Calu3 (cell line): Measurements from ENCODE around the gene ZBTB38. TPM values are rescaled to one million over a fixed set of nuclear protein-coding genes. Genes with fewer than 3 reads are reported as not detected.

Experiments used
- BruUV-seq: library from RNA; stranded (reverse); fragments of 400-500 nt; replicated peaks from 2 replicates; lab custom pipeline; 2021; lab: Mats Ljungman, UMichigan
- CTCF ChIA-PET: fragments of 300-600 bp; sonication (Branson Sonifier 250); formaldehyde crosslinking; loops from one replicate; lab custom pipeline; 2022; ENCODE audit warnings: antibody characterized with exemption; lab: Charles Lee
- DNase-seq: peaks from one replicate; pipeline ENCODE4 v3.0.0; 2022
- H3K27ac Mint-ChIP-seq: one replicate; pipeline ENCODE4 v1.8.0; 2022; ENCODE audit warnings: mixed read lengths; ENCODE audit not compliant: unreplicated experiment
- H3K27me3 Mint-ChIP-seq: one replicate; pipeline ENCODE4 v1.8.0; 2022; ENCODE audit warnings: mixed read lengths; ENCODE audit not compliant: unreplicated experiment
- H3K36me3 Mint-ChIP-seq: one replicate; pipeline ENCODE4 v1.8.0; 2022; ENCODE audit warnings: mild to moderate bottlenecking, moderate library complexity, mixed read lengths; ENCODE audit not compliant: insufficient read depth, unreplicated experiment
- H3K4me1 Mint-ChIP-seq: one replicate; pipeline ENCODE4 v1.8.0; 2022; ENCODE audit warnings: mild to moderate bottlenecking, low read depth, mixed read lengths; ENCODE audit not compliant: unreplicated experiment
- H3K4me3 Mint-ChIP-seq: one replicate; pipeline ENCODE4 v1.8.0; 2022; ENCODE audit warnings: mild to moderate bottlenecking, low read depth, moderate library complexity, mixed read lengths; ENCODE audit not compliant: unreplicated experiment
- H3K9me3 Mint-ChIP-seq: one replicate; pipeline ENCODE4 v1.8.0; 2022; ENCODE audit warnings: low read depth, mixed read lengths; ENCODE audit not compliant: unreplicated experiment
- intact Hi-C: fragments of 100-400 bp; cut with micrococcal nuclease; formaldehyde crosslinking; loops from one replicate; pipeline ENCODE4 v1.10.0; 2022; ENCODE audit not compliant: unreplicated experiment
- total RNA-seq: library from RNA; stranded (reverse); gene quantifications from 2 replicates; pipeline ENCODE4 v1.2.3, GENCODE V29; 2022
- TF ChIP-seq, protein P1 (sequence below): fragments of 200-600 bp; IDR thresholded peaks from one replicate; pipeline ENCODE4 v1.8.0; 2022; ENCODE audit warnings: antibody characterized with exemption; ENCODE audit not compliant: unreplicated experiment

The ZBTB38 gene
- total RNA-seq, 1 experiment from 2014 or later: 95.9 TPM

GRCh38 chr3:141342386-141342785 is 25.9 kb upstream of the ZBTB38 start:
- Mint-ChIP-seq H3K27ac (no peak overlapping the region), H3K36me3 (no peaks in the 10 kb centered on the region), H3K27me3 (no peaks in the 10 kb centered on the region), H3K4me3 (no peak overlapping the region), H3K9me3 (peaks cover 5% of the 10 kb centered on the region), H3K4me1 (peaks cover 18% of the 10 kb centered on the region)
- no TSS peak for BruUV-seq
- TF ChIP-seq, protein P1, sequence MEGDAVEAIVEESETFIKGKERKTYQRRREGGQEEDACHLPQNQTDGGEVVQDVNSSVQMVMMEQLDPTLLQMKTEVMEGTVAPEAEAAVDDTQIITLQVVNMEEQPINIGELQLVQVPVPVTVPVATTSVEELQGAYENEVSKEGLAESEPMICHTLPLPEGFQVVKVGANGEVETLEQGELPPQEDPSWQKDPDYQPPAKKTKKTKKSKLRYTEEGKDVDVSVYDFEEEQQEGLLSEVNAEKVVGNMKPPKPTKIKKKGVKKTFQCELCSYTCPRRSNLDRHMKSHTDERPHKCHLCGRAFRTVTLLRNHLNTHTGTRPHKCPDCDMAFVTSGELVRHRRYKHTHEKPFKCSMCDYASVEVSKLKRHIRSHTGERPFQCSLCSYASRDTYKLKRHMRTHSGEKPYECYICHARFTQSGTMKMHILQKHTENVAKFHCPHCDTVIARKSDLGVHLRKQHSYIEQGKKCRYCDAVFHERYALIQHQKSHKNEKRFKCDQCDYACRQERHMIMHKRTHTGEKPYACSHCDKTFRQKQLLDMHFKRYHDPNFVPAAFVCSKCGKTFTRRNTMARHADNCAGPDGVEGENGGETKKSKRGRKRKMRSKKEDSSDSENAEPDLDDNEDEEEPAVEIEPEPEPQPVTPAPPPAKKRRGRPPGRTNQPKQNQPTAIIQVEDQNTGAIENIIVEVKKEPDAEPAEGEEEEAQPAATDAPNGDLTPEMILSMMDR: no peak
- no peak for DNase-seq
- CTCF ChIA-PET: interaction anchor here (0.7 to 1.4 kb wide), 3 partner anchors 110 to 1377 kb away, joined by 3 to 4 read pairs (median 3); no protein-coding TSS in a partner anchor
- intact Hi-C loops: no loop called here

DNA sequence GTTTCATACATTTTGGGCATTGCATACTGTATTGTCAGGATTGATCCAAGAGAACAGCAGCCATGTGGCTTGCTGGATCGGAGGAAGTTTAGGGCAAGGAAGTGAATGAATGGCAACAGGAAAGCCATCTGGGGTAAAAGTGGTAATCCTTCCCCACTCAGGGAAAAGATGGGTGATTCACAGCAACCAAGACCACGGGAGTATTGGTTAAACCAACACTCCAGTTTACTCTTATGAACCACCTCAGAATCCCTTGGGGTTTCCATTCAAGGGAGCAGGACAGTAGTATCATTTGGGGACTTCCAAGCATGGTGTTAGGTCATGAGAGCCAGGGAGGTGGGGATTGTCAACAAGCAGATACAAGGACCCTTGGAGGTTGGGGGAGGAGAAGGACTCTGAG is 25.2 kb upstream of the ZBTB38 start:
- TF ChIP-seq, protein P1: no peak
- H3K4me3 Mint-ChIP-seq: no peak overlapping the region
- peaks cover 5% of the 10 kb centered on the region for H3K9me3 Mint-ChIP-seq
- no peak overlapping the region for H3K27ac Mint-ChIP-seq
- H3K4me1 Mint-ChIP-seq: peaks cover 18% of the 10 kb centered on the region
- BruUV-seq: no TSS peak
- H3K36me3 Mint-ChIP-seq: no peaks in the 10 kb centered on the region
- DNase-seq: no peak
- no peaks in the 10 kb centered on the region for H3K27me3 Mint-ChIP-seq
- intact Hi-C loops: no loop called here
- CTCF ChIA-PET: interaction anchor here (1.0 to 1.4 kb wide), 2 partner anchors 109 to 112 kb away, joined by 3 to 4 read pairs; no protein-coding TSS in a partner anchor

DNA sequence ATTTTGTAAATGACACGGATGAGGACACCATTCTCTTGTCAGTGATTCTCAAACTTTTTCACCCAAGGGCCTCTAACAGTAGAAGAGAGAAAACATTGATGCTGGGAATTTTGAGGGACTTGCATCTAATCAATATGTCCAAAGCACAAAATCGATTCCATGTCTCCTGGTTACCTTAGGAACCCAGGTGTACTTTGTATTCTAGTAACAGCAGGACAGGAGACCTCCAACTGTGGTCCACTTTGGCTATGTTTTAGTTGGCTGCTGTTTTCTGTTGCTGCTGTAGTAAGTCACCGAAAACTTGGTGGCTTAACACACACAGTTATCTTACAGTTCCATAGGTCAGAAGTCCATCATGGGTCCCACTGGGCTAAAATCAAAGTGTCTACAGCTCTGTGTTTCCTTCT is 24.4 kb upstream of the ZBTB38 start:
- no peaks in the 10 kb centered on the region for H3K27me3 Mint-ChIP-seq
- intact Hi-C loops: no loop called here
- TF ChIP-seq, protein P1: no peak
- H3K4me1 Mint-ChIP-seq: peaks cover 18% of the 10 kb centered on the region
- H3K36me3 Mint-ChIP-seq: no peaks in the 10 kb centered on the region
- H3K9me3 Mint-ChIP-seq: peaks cover 5% of the 10 kb centered on the region
- no peak overlapping the region for H3K4me3 Mint-ChIP-seq
- CTCF ChIA-PET: interaction anchor here (1.4 kb wide), 1 partner anchor 111 kb away, joined by 4 read pairs; no protein-coding TSS in a partner anchor
- BruUV-seq: no TSS peak
- H3K27ac Mint-ChIP-seq: no peak overlapping the region
- no peak for DNase-seq

GRCh38 chr3:141345528-141345927 is 22.8 kb upstream of the ZBTB38 start:
- peaks cover 18% of the 10 kb centered on the region for H3K4me1 Mint-ChIP-seq
- no TSS peak for BruUV-seq
- TF ChIP-seq, protein P1: no peak
- no peak for DNase-seq
- intact Hi-C loops: no loop called here
- no peak overlapping the region for H3K27ac Mint-ChIP-seq
- peaks cover 5% of the 10 kb centered on the region for H3K9me3 Mint-ChIP-seq
- no peak overlapping the region for H3K4me3 Mint-ChIP-seq
- CTCF ChIA-PET: interaction anchor here (1.0 to 2.5 kb wide), 6 partner anchors 9 to 107 kb away, joined by 3 to 14 read pairs (median 6); no protein-coding TSS in a partner anchor
- H3K27me3 Mint-ChIP-seq: no peaks in the 10 kb centered on the region
- no peaks in the 10 kb centered on the region for H3K36me3 Mint-ChIP-seq
